ENCODE data around the gene P2RX7.

Gene P2RX7

DNA sequence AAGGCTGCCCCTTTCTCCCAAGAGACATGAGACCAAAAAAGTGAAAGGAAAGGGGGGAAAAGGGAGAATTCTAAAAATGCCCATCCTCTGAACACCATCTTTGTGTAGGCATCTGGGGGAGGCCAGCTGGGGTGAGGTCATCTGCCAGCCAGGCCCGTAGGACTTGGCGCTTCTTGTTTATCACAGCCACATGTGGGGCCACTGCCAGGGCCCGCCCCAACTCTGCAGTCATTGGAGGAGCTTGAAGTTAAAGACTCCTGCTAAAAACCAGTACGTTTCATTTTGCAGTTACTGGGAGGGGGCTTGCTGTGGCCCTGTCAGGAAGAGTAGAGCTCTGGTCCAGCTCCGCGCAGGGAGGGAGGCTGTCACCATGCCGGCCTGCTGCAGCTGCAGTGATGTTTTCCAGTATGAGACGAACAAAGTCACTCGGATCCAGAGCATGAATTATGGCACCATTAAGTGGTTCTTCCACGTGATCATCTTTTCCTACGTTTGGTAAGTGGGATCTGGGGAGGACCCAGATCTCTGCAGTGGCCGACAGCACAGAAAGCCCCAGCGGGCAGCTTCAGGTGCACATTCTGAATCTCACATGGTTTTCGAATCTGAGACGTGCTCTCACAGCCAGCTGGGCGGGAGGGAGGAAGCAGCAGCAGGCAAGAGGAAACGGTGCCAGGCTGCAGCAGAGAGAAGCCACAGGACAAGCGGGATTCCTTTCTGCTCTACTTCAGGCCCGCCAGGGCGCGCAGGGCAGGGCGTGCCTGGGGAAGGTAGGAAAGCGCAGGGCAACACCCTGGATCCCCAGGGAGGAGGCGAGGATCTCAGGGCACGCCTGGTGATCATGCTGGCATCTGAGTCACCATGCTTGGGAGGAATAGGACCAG lies at the start of gene P2RX7:
TSS of gene P2RX7 (plus strand) at position 276 of the 881 bp plus-strand sequence. CDS start at position 371, 95 bp downstream.
- peaks cover 29% of the 10 kb centered on the region for H3K36me3 Mint-ChIP-seq
- DNase-seq = peak; percentile 74
- CTCF ChIA-PET = interaction anchor here (1.0 to 1.2 kb wide), 2 partner anchors 92 to 97 kb away, joined by 3 to 4 read pairs; no protein-coding TSS in a partner anchor

DNA sequence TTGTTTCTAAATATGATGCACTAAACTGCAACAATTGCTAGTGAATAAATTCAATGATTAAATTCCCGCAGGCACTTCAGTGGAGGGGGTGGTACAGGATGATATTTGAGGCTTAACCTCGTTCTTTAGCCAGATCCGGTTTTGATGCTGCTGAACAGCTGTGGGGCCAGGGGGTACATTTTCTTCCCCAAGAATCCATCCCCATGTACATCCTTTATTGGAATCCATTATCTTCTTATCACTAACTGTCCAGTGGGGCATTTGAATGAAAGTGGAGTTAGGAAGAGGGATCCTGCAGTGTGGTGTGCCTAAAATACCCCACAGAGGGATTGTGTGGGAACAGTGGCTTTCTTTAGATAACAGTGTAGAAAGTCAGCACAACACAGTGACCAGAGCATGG lies 48.4 kb upstream of the P2RX7 start:
- CTCF ChIA-PET = no interaction called here
- Mint-ChIP-seq H3K4me1 (peaks cover 17% of the 10 kb centered on the region), H3K27me3 (peaks cover 15% of the 10 kb centered on the region), H3K27ac (no peak overlapping the region), H3K9me3 (no peaks in the 10 kb centered on the region), H3K36me3 (no peaks in the 10 kb centered on the region), H3K4me3 (no peak overlapping the region)
- DNase-seq = no peak

More for the DNA sequence above, at the start of gene P2RX7:
- H3K4me3 Mint-ChIP-seq = peak within 1 kb of the TSS; percentile 90
- peaks cover 74% of the 10 kb centered on the region for H3K4me1 Mint-ChIP-seq
- peaks cover 5% of the 10 kb centered on the region for H3K9me3 Mint-ChIP-seq
- H3K27me3 Mint-ChIP-seq = no peaks in the 10 kb centered on the region
- peak within 1 kb of the TSS; percentile 99 for H3K27ac Mint-ChIP-seq

DNA sequence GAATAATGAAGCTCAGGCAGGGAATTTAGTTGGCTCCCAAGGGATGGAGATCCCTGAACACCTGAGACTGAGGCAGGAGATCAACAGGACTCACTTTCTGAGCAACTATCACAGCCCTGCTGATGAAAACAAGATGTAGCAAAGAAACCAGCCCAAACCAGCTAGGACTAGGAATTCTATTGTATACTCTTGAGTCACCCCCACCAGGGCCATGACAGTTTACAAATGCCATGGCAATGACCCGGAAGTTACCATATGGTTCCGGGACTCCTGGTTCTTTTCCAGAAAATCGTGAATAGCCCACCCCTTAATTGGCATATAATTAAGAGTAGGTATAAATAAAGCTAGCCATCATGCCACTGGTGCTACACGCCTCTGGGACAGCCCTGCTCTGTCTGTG lies 47.6 kb upstream of the P2RX7 start:
- no peak overlapping the region for H3K4me3 Mint-ChIP-seq
- H3K27ac Mint-ChIP-seq = no peak overlapping the region
- CTCF ChIA-PET = interaction anchor here (1.6 kb wide), 1 partner anchor 11 kb away, joined by 5 read pairs; no protein-coding TSS in a partner anchor
- no peaks in the 10 kb centered on the region for H3K9me3 Mint-ChIP-seq
- H3K27me3 Mint-ChIP-seq = peaks cover 7% of the 10 kb centered on the region
- no peaks in the 10 kb centered on the region for H3K36me3 Mint-ChIP-seq
- H3K4me1 Mint-ChIP-seq = peaks cover 20% of the 10 kb centered on the region
- no peak for DNase-seq

DNA sequence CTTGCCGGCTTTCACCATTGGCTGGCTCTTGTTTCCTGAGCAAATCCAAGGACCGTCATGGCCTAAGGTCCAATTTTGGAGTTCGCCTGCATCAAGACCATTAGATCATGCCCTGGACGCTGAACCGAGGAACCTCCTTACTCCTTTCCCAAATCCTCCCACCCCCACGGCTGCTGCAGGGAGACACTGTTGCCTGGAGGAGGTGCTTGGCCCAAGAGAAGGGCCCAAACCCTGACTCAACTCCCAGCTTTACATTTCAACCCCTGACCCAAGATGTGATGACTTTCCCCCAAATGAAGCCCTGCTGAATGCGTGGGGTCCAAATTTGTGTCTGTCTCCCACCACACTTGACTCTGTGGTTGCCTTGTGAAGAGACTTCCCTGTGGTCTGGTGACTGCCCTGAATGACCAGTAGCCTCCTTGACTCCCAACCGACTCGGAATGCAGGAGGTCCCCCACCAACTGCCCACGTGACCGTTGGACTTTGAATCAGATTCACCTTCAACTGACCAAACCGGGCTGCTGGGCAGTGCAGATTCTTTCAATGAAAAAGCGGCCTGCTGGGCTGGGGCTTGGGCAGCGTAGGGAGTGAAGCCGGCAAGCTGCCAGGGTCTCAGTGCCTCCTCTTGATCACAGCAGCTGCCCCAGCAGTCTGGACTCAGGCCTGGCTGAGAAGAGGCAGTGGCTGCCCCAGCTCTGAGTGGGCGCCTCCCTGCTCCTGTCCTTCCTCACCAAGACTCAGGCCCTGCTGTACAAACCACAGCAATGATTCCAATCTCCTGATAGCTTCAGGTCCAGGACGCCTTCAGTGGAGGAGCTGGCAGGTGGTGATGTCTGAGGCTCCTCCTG lies 46.9 kb upstream of the P2RX7 start:
- Mint-ChIP-seq H3K36me3 (no peaks in the 10 kb centered on the region), H3K27me3 (peaks cover 1% of the 10 kb centered on the region), H3K4me1 (peaks cover 20% of the 10 kb centered on the region)

DNA sequence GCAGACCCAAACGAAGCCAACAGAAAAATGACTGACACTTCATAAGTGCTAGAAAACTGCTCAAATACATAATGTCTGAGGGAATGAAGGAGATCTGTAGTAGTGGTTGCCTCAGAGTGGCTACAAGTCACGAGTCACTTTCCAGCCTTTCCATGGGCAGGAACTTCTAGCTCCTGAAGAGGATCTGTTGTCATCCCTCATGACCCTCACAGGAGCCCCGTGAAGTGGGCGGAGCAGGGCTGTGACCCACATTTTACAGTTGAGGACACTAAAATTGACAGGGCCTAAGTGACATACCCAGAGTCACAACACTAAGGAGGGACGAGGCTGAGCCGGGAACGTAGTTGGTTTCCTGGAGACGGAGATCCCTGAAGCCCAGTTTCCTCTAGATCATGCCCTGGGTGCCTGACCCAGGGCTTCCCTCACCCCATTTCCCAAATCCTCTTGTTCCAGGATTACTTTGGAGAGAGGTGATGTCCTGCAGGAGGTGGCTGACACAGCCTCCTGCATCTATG lies 45.8 kb upstream of the P2RX7 start:
- H3K9me3 Mint-ChIP-seq = no peaks in the 10 kb centered on the region
- H3K27me3 Mint-ChIP-seq = peaks cover 5% of the 10 kb centered on the region
- CTCF ChIA-PET = no interaction called here
- H3K4me1 Mint-ChIP-seq = peaks cover 30% of the 10 kb centered on the region
- no peak overlapping the region for H3K27ac Mint-ChIP-seq
- no peaks in the 10 kb centered on the region for H3K36me3 Mint-ChIP-seq
- DNase-seq = no peak
- no peak overlapping the region for H3K4me3 Mint-ChIP-seq

More for the DNA sequence above, 46.9 kb upstream of the P2RX7 start:
- CTCF ChIA-PET = interaction anchor here (1.6 kb wide), 1 partner anchor 10 kb away, joined by 5 read pairs; no protein-coding TSS in a partner anchor
- no peak for DNase-seq
- Mint-ChIP-seq H3K27ac (no peak overlapping the region), H3K4me3 (no peak overlapping the region), H3K9me3 (no peaks in the 10 kb centered on the region)

DNA sequence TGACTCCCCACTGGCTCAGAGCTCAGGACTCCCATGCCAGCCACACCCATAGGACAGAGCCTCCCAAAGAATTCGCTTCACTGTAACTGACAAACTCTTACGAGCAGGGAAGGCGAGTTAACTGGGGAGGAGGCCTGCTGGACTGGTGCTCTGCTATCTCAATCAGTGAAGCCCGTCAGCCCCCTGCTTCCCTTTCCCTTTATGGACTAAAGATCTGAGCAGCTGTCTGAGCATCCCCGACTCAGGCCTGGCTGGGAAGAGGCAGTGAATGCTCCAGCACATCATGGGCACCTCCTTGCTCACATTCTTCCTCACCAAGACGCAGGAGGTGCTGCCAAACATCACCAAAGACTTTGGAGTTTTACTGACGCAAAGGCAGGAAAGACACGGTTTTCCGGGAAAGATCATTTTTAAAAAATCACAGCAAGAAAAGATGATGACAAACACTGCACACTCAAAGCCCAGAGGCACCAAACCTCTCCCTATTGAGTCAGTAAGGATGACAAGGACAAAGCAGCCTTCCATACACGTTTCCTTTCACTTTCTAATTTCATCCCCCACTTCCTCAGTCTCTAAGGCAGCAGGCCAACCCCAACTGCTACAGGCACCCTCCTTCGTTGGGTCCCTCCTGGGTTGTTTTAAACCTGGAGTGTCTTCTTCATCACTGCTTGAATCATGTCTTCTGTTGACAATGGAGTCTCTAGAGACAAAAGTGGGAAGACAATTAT lies 45.0 kb upstream of the P2RX7 start:
- peak overlapping the region; percentile 28 for H3K27ac Mint-ChIP-seq
- no peak for DNase-seq
- no peaks in the 10 kb centered on the region for H3K9me3 Mint-ChIP-seq
- peaks cover 38% of the 10 kb centered on the region for H3K4me1 Mint-ChIP-seq
- peaks cover 5% of the 10 kb centered on the region for H3K27me3 Mint-ChIP-seq
- no peak overlapping the region for H3K4me3 Mint-ChIP-seq
- CTCF ChIA-PET = no interaction called here
- H3K36me3 Mint-ChIP-seq = no peaks in the 10 kb centered on the region

DNA sequence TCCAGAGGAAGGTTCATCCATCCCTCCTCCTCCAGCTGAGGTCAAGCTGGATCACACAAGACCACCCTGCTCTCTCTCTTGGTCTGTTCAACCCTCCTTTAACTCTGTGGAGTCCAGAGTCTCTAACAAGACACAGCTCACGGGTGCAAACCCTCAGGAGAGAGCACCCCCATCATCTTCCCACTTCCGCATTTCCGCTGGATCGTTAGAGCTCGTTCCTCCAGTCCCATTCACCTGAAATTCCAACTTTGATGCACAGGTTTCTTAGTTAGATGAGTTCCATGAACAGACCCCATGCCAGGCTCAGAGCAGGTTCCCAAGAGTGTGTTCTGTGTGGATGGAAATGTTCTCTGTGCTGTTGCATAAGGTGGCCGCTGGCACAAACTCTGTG lies 44.5 kb upstream of the P2RX7 start:
- Mint-ChIP-seq H3K9me3 (no peaks in the 10 kb centered on the region), H3K4me1 (peaks cover 43% of the 10 kb centered on the region), H3K36me3 (no peaks in the 10 kb centered on the region), H3K4me3 (no peak overlapping the region), H3K27me3 (peaks cover 5% of the 10 kb centered on the region), H3K27ac (no peak overlapping the region)
- no peak for DNase-seq
- CTCF ChIA-PET = no interaction called here

DNA sequence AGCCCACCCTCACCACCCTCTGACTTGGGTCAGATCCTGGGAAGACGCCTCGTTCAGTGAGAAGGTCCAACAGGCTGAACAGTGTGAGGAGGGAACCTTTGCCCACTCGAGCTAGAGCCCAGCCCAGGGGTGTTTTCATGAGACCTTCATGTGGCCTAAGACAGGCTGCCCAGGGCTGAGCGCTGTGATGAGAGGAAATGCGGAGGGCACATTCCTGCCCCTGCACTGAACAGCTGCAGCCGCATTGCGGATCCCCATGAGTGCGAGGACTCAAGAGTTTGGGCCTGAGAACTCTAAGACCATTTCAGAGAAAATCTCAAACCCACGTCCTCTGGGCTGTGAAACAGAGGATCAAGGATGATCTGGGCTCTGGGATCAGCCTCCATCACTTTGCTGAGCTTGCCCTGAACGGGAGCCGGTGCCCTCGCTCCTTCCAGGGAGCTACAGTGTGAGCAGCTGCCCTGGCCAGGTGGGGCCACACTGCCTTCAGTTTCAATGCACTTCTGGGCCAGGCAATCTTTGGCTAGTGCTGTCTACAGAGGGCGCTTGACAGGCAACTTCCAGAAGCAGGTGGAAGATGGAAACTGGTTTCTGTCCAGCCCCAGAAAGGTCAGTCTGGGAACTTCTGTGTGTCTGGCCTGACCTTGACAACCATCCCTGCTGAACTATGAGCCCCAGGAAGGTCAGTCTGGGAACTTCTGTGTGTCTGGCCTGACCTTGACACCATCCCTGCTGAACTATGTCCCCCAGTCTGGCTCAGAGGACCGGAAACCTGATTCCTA lies 43.5 kb upstream of the P2RX7 start:
- H3K27me3 Mint-ChIP-seq = peaks cover 5% of the 10 kb centered on the region
- CTCF ChIA-PET = no interaction called here
- H3K9me3 Mint-ChIP-seq = no peaks in the 10 kb centered on the region
- no peak overlapping the region for H3K27ac Mint-ChIP-seq
- H3K36me3 Mint-ChIP-seq = no peaks in the 10 kb centered on the region
- H3K4me1 Mint-ChIP-seq = peaks cover 50% of the 10 kb centered on the region
- no peak overlapping the region for H3K4me3 Mint-ChIP-seq
- DNase-seq = no peak

DNA sequence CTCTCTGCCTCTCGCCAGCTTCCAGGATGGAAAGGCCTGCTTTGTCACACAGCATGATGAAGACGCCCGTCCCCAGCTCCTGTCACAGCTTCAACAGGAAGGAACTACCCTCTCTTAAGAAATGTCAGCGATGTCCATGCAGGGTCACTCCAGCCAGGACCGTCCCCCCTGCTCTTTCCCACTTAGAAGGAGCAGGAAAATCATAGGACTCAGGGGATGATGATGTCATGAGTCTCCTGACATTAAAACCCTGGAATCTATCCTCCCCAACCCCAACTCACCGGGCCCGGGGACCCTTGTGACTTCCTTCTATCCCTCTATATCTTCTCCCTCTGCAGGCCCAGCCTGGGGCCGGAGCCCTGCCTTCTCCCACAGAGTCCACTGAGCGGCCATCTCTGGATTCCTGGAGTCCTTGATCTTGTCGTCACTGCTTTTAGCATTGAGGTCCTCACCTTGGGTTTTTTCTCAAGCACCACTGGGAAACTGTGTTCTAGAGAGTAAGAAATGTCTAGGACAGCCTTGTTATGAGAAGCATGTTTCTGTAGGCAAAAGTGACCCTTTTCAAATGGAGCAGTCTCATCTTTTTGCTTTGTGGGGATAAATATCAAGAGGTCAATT lies 42.8 kb upstream of the P2RX7 start:
- Mint-ChIP-seq H3K36me3 (no peaks in the 10 kb centered on the region), H3K4me3 (no peak overlapping the region), H3K27ac (no peak overlapping the region), H3K27me3 (peaks cover 6% of the 10 kb centered on the region), H3K9me3 (no peaks in the 10 kb centered on the region), H3K4me1 (peaks cover 54% of the 10 kb centered on the region)
- no peak for DNase-seq
- CTCF ChIA-PET = no interaction called here

DNA sequence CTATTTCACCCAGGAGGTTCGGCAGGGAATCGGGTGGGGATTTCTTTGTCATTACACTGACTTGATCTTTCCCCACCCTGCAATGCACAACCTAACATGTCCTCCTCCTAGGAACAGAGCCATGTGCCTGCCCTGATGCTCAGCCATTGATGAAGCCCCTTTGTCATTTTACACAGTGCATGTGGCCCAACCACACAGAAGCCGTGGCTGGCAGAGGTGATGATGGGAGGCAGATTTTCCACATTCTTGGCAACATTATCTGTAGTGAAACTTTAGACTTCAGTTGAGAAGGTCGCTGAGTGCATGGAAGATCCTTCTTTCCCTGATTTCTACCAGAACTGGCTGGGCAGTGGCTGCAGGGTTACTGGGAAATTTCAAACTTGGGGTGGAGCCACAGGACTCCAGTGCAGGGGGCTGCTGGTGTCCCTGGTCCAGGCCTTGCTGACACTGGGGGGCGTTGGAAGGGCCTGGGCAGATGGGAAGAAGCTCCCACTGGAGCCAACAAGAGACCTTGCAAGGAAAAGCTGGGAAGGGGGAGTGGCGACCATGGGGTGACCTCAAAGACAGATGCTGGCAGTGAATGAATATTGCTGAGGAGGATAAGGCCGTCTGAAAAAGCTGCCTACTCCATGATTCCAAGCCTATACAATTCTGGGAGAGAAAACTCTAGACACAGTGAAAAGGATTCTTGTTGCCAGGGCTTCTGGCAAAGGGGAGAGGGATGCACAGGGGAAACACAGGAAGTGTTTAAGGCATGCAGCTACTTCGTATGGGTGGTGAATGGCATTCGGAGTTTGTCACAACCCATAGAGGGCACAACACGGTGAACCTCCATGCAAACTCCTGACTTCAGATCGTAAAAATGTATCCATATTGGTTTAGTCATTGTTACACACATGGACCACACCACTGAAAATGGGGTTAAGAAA lies 41.8 kb upstream of the P2RX7 start:
- H3K27me3 Mint-ChIP-seq = peaks cover 15% of the 10 kb centered on the region
- peaks cover 63% of the 10 kb centered on the region for H3K4me1 Mint-ChIP-seq
- no peak for DNase-seq
- H3K27ac Mint-ChIP-seq = no peak overlapping the region
- no peaks in the 10 kb centered on the region for H3K9me3 Mint-ChIP-seq
- peaks cover 3% of the 10 kb centered on the region for H3K36me3 Mint-ChIP-seq
- H3K4me3 Mint-ChIP-seq = no peak overlapping the region
- CTCF ChIA-PET = interaction anchor here (2.5 kb wide), 1 partner anchor 30 kb away, joined by 22 read pairs; no protein-coding TSS in a partner anchor

DNA sequence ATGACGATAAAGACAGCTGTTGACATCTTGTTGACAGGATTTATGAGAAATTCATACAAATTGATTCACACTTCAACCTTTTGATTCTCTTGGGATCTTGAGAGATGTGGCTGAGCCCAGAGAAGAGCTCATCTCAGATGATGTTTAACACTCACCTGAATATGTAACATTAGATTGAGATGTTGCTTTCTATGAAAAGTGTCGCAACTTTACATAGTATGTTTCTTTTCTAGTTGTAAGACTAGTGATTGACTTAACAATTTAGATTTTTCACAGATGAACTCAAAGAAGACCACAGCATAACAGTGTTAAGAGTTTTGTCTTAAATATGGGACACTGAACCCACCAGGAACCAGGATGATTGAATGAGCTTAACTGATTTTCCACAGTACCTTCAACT lies 40.6 kb upstream of the P2RX7 start:
- H3K4me3 Mint-ChIP-seq = peak overlapping the region; percentile 62
- H3K4me1 Mint-ChIP-seq = peaks cover 69% of the 10 kb centered on the region
- CTCF ChIA-PET = interaction anchor here (1.8 to 2.5 kb wide), 2 partner anchors 31 to 87 kb away, joined by 4 to 22 read pairs; no protein-coding TSS in a partner anchor

DNA sequence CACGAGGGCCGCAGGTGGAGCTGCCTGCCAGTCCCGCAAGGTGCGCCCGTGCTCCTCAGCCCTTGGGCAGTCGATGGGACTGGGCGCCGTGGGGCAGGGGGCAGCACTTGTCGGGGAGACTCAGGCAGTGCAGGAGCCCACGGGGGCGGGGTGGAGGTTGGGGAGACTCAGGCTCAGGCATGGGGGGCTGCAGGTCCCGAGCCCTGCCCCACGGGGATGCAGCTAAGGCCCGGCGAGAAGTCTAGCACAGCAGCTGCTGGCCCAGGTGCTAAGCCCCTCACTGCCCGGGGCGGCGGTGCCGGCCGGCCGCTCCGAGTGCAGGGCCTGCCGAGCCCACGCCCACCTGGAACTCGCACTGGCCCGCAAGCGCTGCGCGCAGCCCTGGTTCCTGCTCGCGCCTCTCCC lies 39.2 kb upstream of the P2RX7 start:
- Mint-ChIP-seq H3K27me3 (peaks cover 25% of the 10 kb centered on the region), H3K27ac (peak overlapping the region; percentile 85), H3K36me3 (peaks cover 4% of the 10 kb centered on the region), H3K9me3 (no peaks in the 10 kb centered on the region), H3K4me3 (no peak overlapping the region), H3K4me1 (peaks cover 59% of the 10 kb centered on the region)
- no peak for DNase-seq
- CTCF ChIA-PET = interaction anchor here (0.7 to 4.5 kb wide), 4 partner anchors 32 to 137 kb away, joined by 3 to 45 read pairs (median 13); no protein-coding TSS in a partner anchor

More for the DNA sequence above, 40.6 kb upstream of the P2RX7 start:
- peak overlapping the region; percentile 85 for H3K27ac Mint-ChIP-seq
- peaks cover 18% of the 10 kb centered on the region for H3K27me3 Mint-ChIP-seq
- DNase-seq = no peak
- H3K9me3 Mint-ChIP-seq = no peaks in the 10 kb centered on the region
- peaks cover 4% of the 10 kb centered on the region for H3K36me3 Mint-ChIP-seq

All from activated naive CD4-positive, alpha-beta T cell treated with anti-CD3 and anti-CD28 coated beads, Interleukin-2, amount 10 ng/mL, durations not matched to agents 7 days and 5 days (primary cell).